HEK293 (cell line): ENCODE data around the gene SLC30A5.

ENCODE experiments used
- CTCF ChIA-PET: fragments of 350-600 bp; formaldehyde crosslinking; extraction: SDS; loops from one replicate; lab custom pipeline; 2021; ENCODE audit warnings: antibody characterized with exemption; lab: Yijun Ruan, JAX
- POLR2A ChIA-PET: fragments of 300-600 bp; formaldehyde crosslinking; extraction: SDS; loops from one replicate; lab custom pipeline; 2020; ENCODE audit warnings: antibody characterized with exemption, inconsistent platforms; lab: Yijun Ruan, JAX
- H3K27ac ChIP-seq: fragments of 200-500 bp; sonication (Bioruptor generic); 2 replicates; pipeline ENCODE4 v1.5.1; 2014; ENCODE audit warnings: low read depth, low read length, control low read depth, inconsistent platforms; ENCODE audit errors: extremely low read depth
- H3K36me3 ChIP-seq, 2 experiments: fragments of 200-500 bp in 1 of 2; sonication (Bioruptor generic) in 1 of 2; 1 replicate in 1 of 2; 2 replicates in 1 of 2; pipeline ENCODE4 v1.5.1; 2014 to 2017; ENCODE audit warnings: inconsistent platforms in 2 of 2, low read length in 2 of 2; ENCODE audit not compliant: control insufficient read depth in 2 of 2, insufficient read depth in 1 of 2
- H3K4me1 ChIP-seq: fragments of 200-500 bp; sonication (Bioruptor generic); 2 replicates; pipeline ENCODE4 v1.5.1; 2014; ENCODE audit warnings: mild to moderate bottlenecking, low read length, inconsistent platforms; ENCODE audit not compliant: control insufficient read depth, insufficient read depth
- H3K4me3 ChIP-seq: 2 replicates; pipeline ENCODE4 v1.5.1; 2011; ENCODE audit warnings: low read depth, mild to moderate bottlenecking, control low read depth, low read length, moderate library complexity
- H3K9me3 ChIP-seq: fragments of 200-500 bp; sonication (Bioruptor generic); 2 replicates; pipeline ENCODE4 v1.5.1; 2014; ENCODE audit warnings: low read depth, low read length, inconsistent platforms; ENCODE audit not compliant: control insufficient read depth, insufficient read depth
- IKZF3 ChIP-seq: fragments of 450-650 bp; IDR thresholded peaks from 2 replicates; pipeline ENCODE4 v1.5.0; 2018; ENCODE audit warnings: missing biosample characterization, mild to moderate bottlenecking, missing genetic modification characterization, moderate library complexity
- KLF1 ChIP-seq: fragments of 450-650 bp; formaldehyde crosslinking; IDR thresholded peaks from 2 replicates; pipeline ENCODE4 v1.5.1; 2016; ENCODE audit warnings: missing biosample characterization, missing genetic modification characterization
- KLF9 ChIP-seq: fragments of 450-650 bp; formaldehyde crosslinking; IDR thresholded peaks from 2 replicates; pipeline ENCODE4 v1.5.1; 2016; ENCODE audit warnings: missing biosample characterization, missing genetic modification characterization, low read depth
- OSR2 ChIP-seq: fragments of 450-650 bp; formaldehyde crosslinking; IDR thresholded peaks from 2 replicates; pipeline ENCODE4 v1.5.1; 2016; ENCODE audit warnings: missing biosample characterization, missing genetic modification characterization
- RBAK ChIP-seq: fragments of 450-650 bp; formaldehyde crosslinking; IDR thresholded peaks from 2 replicates; pipeline ENCODE4 v1.5.1; 2016; ENCODE audit warnings: missing biosample characterization, missing genetic modification characterization
- SP2 ChIP-seq: fragments of 450-650 bp; formaldehyde crosslinking; IDR thresholded peaks from 2 replicates; pipeline ENCODE4 v1.5.1; 2016; ENCODE audit warnings: missing biosample characterization, missing genetic modification characterization
- SP3 ChIP-seq: fragments of 450-650 bp; formaldehyde crosslinking; IDR thresholded peaks from 2 replicates; pipeline ENCODE4 v1.5.1; 2016; ENCODE audit warnings: missing biosample characterization, missing genetic modification characterization
- TCF7L2 ChIP-seq: IDR thresholded peaks from 2 replicates; pipeline ENCODE4 v1.6.1; 2011; ENCODE audit warnings: low read depth, mild to moderate bottlenecking, inconsistent platforms, low read length, moderate library complexity, borderline replicate concordance
- WT1 ChIP-seq: fragments of 450-650 bp; formaldehyde crosslinking; IDR thresholded peaks from 2 replicates; pipeline ENCODE4 v1.5.1; 2016; ENCODE audit warnings: missing biosample characterization, missing genetic modification characterization
- ZFHX2 ChIP-seq: fragments of 450-650 bp; formaldehyde crosslinking; conservative IDR thresholded peaks from 2 replicates; pipeline ENCODE4 v1.5.1; 2016; ENCODE audit warnings: missing biosample characterization, missing genetic modification characterization
- ZNF311 ChIP-seq: fragments of 450-650 bp; formaldehyde crosslinking; IDR thresholded peaks from 2 replicates; pipeline ENCODE4 v1.5.1; 2017; ENCODE audit warnings: missing biosample characterization, missing genetic modification characterization, borderline replicate concordance
- ZNF501 ChIP-seq: fragments of 450-650 bp; formaldehyde crosslinking; IDR thresholded peaks from 2 replicates; pipeline ENCODE4 v1.5.1; 2016; ENCODE audit warnings: missing biosample characterization, missing genetic modification characterization
- ZNF514 ChIP-seq: fragments of 450-650 bp; formaldehyde crosslinking; IDR thresholded peaks from 2 replicates; pipeline ENCODE4 v1.5.1; 2016; ENCODE audit warnings: missing biosample characterization, missing genetic modification characterization
- ZNF558 ChIP-seq: fragments of 450-650 bp; formaldehyde crosslinking; IDR thresholded peaks from 2 replicates; pipeline ENCODE4 v1.5.1; 2016; ENCODE audit warnings: missing biosample characterization, missing genetic modification characterization
- ZNF629 ChIP-seq: fragments of 450-650 bp; formaldehyde crosslinking; IDR thresholded peaks from 2 replicates; pipeline ENCODE4 v1.5.1; 2017; ENCODE audit warnings: missing biosample characterization, missing genetic modification characterization
- ZNF768 ChIP-seq: fragments of 450-650 bp; formaldehyde crosslinking; IDR thresholded peaks from 2 replicates; pipeline ENCODE4 v1.5.1; 2018; ENCODE audit warnings: missing biosample characterization, mild to moderate bottlenecking, missing genetic modification characterization
- TF ChIP-seq, protein P1 (sequence below): fragments of 450-650 bp; formaldehyde crosslinking; IDR thresholded peaks from 2 replicates; pipeline ENCODE4 v1.5.1; 2017; ENCODE audit warnings: missing biosample characterization, missing genetic modification characterization
- TF ChIP-seq, protein P2 (sequence below): fragments of 450-650 bp; formaldehyde crosslinking; IDR thresholded peaks from 2 replicates; pipeline ENCODE4 v1.5.1; 2016; ENCODE audit warnings: missing biosample characterization, missing genetic modification characterization
- TF ChIP-seq, protein P3 (sequence below): fragments of 450-650 bp; IDR thresholded peaks from 2 replicates; pipeline ENCODE4 v1.5.1; 2018; ENCODE audit warnings: missing biosample characterization, missing genetic modification characterization
- TF ChIP-seq, protein P4 (sequence below): fragments of 450-650 bp; formaldehyde crosslinking; IDR thresholded peaks from 2 replicates; pipeline ENCODE4 v1.5.1; 2017; ENCODE audit warnings: missing biosample characterization, missing genetic modification characterization
- TF ChIP-seq, protein P5 (sequence below): fragments of 450-650 bp; formaldehyde crosslinking; IDR thresholded peaks from 2 replicates; pipeline ENCODE4 v1.5.1; 2017; ENCODE audit warnings: missing biosample characterization, missing genetic modification characterization

The SLC30A5 gene

DNA sequence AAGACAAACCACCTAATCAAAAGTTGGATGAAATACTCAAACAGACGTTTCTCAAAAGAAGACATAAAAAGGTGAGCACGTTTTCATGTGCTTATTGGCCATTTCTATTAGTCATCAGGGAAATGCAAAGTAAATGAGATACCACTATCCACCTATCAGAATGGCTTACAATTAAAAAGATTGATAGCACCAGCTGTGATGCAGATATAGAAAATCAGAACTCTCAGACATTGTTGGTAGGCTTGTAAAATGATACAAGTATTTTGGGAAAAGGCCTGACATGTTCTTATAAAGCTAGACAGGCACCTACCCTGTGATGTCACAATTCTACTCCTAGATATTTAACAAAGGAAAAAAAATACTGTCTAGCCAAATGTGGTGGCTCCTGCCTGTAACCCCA lies 44.0 kb upstream of the SLC30A5 start:
- no peaks in the 10 kb centered on the region for H3K9me3 ChIP-seq
- no peaks in the 10 kb centered on the region for H3K36me3 ChIP-seq
- POLR2A ChIA-PET, result interaction anchor here (2.3 kb wide), 1 partner anchor 44 kb away, joined by 6 read pairs; the partner anchor contains the start of gene SLC30A5
- H3K4me1 ChIP-seq, result no peaks in the 10 kb centered on the region
- CTCF ChIA-PET, result interaction anchor here (0.6 to 4.4 kb wide), 6 partner anchors 12 to 763 kb away, joined by 3 to 39 read pairs (median 6); partner anchors contain the start of gene SLC30A5
- no peak overlapping the region for H3K27ac ChIP-seq
- H3K4me3 ChIP-seq, result no peak overlapping the region
- TF ChIP-seq ZNF629 (tag by site-specific recombination) (0 out of 2 replicates have a peak, but pooled peaks have one; percentile 11), ZNF514 (tag by site-specific recombination) (no peak)
- TF ChIP-seq, protein P1, sequence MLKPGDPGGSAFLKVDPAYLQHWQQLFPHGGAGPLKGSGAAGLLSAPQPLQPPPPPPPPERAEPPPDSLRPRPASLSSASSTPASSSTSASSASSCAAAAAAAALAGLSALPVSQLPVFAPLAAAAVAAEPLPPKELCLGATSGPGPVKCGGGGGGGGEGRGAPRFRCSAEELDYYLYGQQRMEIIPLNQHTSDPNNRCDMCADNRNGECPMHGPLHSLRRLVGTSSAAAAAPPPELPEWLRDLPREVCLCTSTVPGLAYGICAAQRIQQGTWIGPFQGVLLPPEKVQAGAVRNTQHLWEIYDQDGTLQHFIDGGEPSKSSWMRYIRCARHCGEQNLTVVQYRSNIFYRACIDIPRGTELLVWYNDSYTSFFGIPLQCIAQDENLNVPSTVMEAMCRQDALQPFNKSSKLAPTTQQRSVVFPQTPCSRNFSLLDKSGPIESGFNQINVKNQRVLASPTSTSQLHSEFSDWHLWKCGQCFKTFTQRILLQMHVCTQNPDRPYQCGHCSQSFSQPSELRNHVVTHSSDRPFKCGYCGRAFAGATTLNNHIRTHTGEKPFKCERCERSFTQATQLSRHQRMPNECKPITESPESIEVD, result peak; percentile 32; the same call in 1 of the 2 replicates

DNA sequence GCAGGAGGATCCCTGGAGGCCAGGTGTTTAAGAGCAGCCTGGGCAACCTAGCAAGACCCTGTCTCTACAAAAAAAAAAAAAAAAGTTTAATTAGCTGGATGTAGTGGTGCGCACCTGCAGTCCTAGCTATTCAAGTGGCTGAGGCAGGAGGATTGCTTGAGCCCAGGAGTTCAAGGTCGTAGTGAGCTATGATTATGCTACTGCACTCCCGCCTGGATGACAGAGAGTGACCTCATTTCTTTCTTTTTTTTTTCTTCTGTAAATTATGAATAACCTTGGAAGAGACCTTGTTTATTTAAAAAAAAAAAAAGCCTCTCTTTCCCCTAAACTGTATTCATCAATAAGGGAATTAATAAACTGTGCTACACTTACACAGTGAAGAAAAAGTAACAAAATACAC lies 43.6 kb upstream of the SLC30A5 start:
- Histone ChIP-seq H3K36me3 (no peaks in the 10 kb centered on the region), H3K27ac (no peak overlapping the region), H3K9me3 (no peaks in the 10 kb centered on the region), H3K4me1 (no peaks in the 10 kb centered on the region), H3K4me3 (no peak overlapping the region)
- TF ChIP-seq, protein P2, sequence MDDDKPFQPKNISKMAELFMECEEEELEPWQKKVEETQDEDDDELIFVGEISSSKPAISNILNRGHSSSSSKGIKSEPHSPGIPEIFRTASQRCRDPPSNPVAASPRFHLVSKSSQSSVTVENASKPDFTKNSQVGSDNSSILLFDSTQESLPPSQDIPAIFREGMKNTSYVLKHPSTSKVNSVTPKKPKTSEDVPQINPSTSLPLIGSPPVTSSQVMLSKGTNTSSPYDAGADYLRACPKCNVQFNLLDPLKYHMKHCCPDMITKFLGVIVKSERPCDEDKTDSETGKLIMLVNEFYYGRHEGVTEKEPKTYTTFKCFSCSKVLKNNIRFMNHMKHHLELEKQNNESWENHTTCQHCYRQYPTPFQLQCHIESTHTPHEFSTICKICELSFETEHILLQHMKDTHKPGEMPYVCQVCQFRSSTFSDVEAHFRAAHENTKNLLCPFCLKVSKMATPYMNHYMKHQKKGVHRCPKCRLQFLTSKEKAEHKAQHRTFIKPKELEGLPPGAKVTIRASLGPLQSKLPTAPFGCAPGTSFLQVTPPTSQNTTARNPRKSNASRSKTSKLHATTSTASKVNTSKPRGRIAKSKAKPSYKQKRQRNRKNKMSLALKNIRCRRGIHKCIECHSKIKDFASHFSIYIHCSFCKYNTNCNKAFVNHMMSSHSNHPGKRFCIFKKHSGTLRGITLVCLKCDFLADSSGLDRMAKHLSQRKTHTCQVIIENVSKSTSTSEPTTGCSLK (tag by site-specific recombination), result no peak
- no peak for TF ChIP-seq ZNF501 (tag by site-specific recombination)
- 0 out of 2 replicates have a peak, but pooled peaks have one; percentile 34 for TF ChIP-seq OSR2 (tag by site-specific recombination)
- CTCF ChIA-PET, result interaction anchor here (0.6 to 2.5 kb wide), 4 partner anchors 12 to 43 kb away, joined by 3 to 8 read pairs (median 6); partner anchors contain the start of gene SLC30A5
- POLR2A ChIA-PET, result interaction anchor here (2.3 kb wide), 1 partner anchor 43 kb away, joined by 6 read pairs; the partner anchor contains the start of gene SLC30A5

DNA sequence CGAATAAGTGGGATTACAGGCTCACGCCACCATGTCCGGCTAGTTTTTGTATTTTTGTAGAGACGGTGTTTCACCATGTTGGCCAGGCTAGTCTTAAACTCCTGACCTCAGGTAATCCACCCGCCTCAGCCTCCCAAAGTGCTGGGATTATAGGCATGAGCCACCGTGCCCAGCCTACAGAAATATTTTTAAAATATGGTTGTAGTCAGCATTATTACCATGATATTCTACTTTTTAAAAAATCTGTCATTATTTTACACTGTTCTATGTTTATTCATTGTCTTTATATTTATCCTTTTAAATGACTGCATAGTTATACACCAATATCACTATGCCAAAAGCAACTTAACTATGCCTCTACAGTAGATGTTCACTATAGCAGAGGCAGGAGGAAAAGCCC lies 41.6 kb upstream of the SLC30A5 start:
- Histone ChIP-seq H3K9me3 (no peaks in the 10 kb centered on the region), H3K36me3 (no peaks in the 10 kb centered on the region), H3K27ac (no peak overlapping the region), H3K4me3 (no peak overlapping the region), H3K4me1 (no peaks in the 10 kb centered on the region)
- TF ChIP-seq SP3 (tag by site-specific recombination) (no peak), SP2 (no peak), ZNF558 (tag by site-specific recombination) (no peak), ZNF311 (tag by site-specific recombination) (no peak), KLF9 (tag by site-specific recombination) (no peak), IKZF3 (no peak), KLF1 (tag by site-specific recombination) (no peak), ZFHX2 (no peak), ZNF768 (tag by site-specific recombination) (no peak), ZNF501 (tag by site-specific recombination) (no peak), RBAK (no peak), WT1 (tag by site-specific recombination) (no peak), TCF7L2 (no peak)
- TF ChIP-seq, protein P3, sequence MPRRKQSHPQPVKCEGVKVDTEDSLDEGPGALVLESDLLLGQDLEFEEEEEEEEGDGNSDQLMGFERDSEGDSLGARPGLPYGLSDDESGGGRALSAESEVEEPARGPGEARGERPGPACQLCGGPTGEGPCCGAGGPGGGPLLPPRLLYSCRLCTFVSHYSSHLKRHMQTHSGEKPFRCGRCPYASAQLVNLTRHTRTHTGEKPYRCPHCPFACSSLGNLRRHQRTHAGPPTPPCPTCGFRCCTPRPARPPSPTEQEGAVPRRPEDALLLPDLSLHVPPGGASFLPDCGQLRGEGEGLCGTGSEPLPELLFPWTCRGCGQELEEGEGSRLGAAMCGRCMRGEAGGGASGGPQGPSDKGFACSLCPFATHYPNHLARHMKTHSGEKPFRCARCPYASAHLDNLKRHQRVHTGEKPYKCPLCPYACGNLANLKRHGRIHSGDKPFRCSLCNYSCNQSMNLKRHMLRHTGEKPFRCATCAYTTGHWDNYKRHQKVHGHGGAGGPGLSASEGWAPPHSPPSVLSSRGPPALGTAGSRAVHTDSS (tag by site-specific recombination), result no peak
- TF ChIP-seq, protein P4, sequence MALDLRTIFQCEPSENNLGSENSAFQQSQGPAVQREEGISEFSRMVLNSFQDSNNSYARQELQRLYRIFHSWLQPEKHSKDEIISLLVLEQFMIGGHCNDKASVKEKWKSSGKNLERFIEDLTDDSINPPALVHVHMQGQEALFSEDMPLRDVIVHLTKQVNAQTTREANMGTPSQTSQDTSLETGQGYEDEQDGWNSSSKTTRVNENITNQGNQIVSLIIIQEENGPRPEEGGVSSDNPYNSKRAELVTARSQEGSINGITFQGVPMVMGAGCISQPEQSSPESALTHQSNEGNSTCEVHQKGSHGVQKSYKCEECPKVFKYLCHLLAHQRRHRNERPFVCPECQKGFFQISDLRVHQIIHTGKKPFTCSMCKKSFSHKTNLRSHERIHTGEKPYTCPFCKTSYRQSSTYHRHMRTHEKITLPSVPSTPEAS (tag by site-specific recombination), result no peak
- TF ChIP-seq, protein P5, sequence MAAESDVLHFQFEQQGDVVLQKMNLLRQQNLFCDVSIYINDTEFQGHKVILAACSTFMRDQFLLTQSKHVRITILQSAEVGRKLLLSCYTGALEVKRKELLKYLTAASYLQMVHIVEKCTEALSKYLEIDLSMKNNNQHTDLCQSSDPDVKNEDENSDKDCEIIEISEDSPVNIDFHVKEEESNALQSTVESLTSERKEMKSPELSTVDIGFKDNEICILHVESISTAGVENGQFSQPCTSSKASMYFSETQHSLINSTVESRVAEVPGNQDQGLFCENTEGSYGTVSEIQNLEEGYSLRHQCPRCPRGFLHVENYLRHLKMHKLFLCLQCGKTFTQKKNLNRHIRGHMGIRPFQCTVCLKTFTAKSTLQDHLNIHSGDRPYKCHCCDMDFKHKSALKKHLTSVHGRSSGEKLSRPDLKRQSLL (tag by site-specific recombination), result no peak
- ChIA-PET POLR2A (no interaction called here), CTCF (interaction anchor here (0.6 kb wide), 1 partner anchor 10 kb away, joined by 3 read pairs; no protein-coding TSS in a partner anchor)
